OCI-LY7 (cell line): ENCODE data around the gene FAM193A. TPM values are rescaled to one million over a fixed set of nuclear protein-coding genes. Genes with fewer than 3 reads are reported as not detected.
"Not testable (repeated sequence)": the region's sequence is repeated elsewhere in the genome, so short reads cannot be mapped to it uniquely, and the experiment has no call there.

Experiments
- BruUV-seq: library from RNA; stranded (reverse); fragments of 400-500 nt; replicated peaks from 2 replicates; lab custom pipeline; 2021; lab: Mats Ljungman, UMichigan
- CTCF ChIA-PET: fragments of 300-600 bp; sonication (Branson Sonifier 250); formaldehyde crosslinking; loops from one replicate; lab custom pipeline; 2022; ENCODE audit warnings: antibody characterized with exemption; ENCODE audit not compliant: unreplicated experiment; lab: Charles Lee
- POLR2A ChIA-PET: fragments of 300-600 bp; sonication (Branson Sonifier 250); formaldehyde crosslinking; loops from one replicate; lab custom pipeline; 2022; ENCODE audit warnings: antibody characterized with exemption; lab: Charles Lee
- DNase-seq: peaks from one replicate; pipeline ENCODE4 v3.0.0-alpha.2; 2015; ENCODE audit warnings: low spot score
- H2AFZ ChIP-seq: fragments of 200-600 bp; sonication (generic), shearing (Covaris generic); 2 replicates; pipeline ENCODE4 v1.6.1; 2014; ENCODE audit warnings: mild to moderate bottlenecking, antibody characterized with exemption, low read length, moderate library complexity
- H3K27ac ChIP-seq: fragments of 200-600 bp; sonication (generic); 2 replicates; pipeline ENCODE4 v1.5.1; 2014; ENCODE audit warnings: mixed run types, low read depth, mild to moderate bottlenecking, moderate library complexity, low read length, inconsistent platforms; ENCODE audit not compliant: poor library complexity, severe bottlenecking
- H3K36me3 ChIP-seq: fragments of 200-600 bp; sonication (generic); 2 replicates; pipeline ENCODE4 v1.6.1; 2014; ENCODE audit warnings: mild to moderate bottlenecking, antibody characterized with exemption, low read length, moderate library complexity, mixed read lengths; ENCODE audit not compliant: insufficient read depth
- H3K4me1 ChIP-seq: fragments of 200-600 bp; sonication (generic); 2 replicates; pipeline ENCODE4 v1.5.1; 2014; ENCODE audit warnings: mild to moderate bottlenecking, low read length; ENCODE audit not compliant: insufficient read depth, poor library complexity, severe bottlenecking
- H3K4me2 ChIP-seq: fragments of 200-600 bp; sonication (generic); 2 replicates; pipeline ENCODE4 v1.6.1; 2014; ENCODE audit warnings: mild to moderate bottlenecking, low read length
- H3K4me3 ChIP-seq: fragments of 200-600 bp; sonication (generic); 2 replicates; pipeline ENCODE4 v1.5.1; 2014; ENCODE audit warnings: mild to moderate bottlenecking, low read depth, low read length; ENCODE audit not compliant: poor library complexity, severe bottlenecking
- H3K79me2 ChIP-seq: fragments of 200-600 bp; sonication (generic); 2 replicates; pipeline ENCODE4 v1.6.1; 2016; ENCODE audit warnings: low read depth, mild to moderate bottlenecking, low read length, moderate library complexity, mixed read lengths; ENCODE audit not compliant: insufficient read depth
- H3K9me2 ChIP-seq: fragments of 200-600 bp; sonication (generic); 2 replicates; pipeline ENCODE4 v1.6.1; 2016; ENCODE audit warnings: mild to moderate bottlenecking, low read length, mixed read lengths; ENCODE audit not compliant: insufficient read depth
- H3K9me3 ChIP-seq: fragments of 200-600 bp; sonication (generic); 2 replicates; pipeline ENCODE4 v1.6.1; 2014; ENCODE audit warnings: mild to moderate bottlenecking, mixed run types, low read length, mixed read lengths
- H4K20me1 ChIP-seq: fragments of 200-600 bp; sonication (generic); 2 replicates; pipeline ENCODE4 v1.6.1; 2014; ENCODE audit warnings: mild to moderate bottlenecking, antibody characterized with exemption, low read length, moderate library complexity, mixed read lengths; ENCODE audit not compliant: insufficient read depth
- EZH2phosphoT487 ChIP-seq: fragments of 200-600 bp; sonication (generic); IDR thresholded peaks from 2 replicates; pipeline ENCODE4 v1.6.1; 2018; ENCODE audit warnings: low read depth, borderline replicate concordance, mild to moderate bottlenecking, mixed run types, antibody characterized with exemption, low read length, moderate library complexity, mixed read lengths
- intact Hi-C: fragments of 100-400 bp; cut with micrococcal nuclease; formaldehyde crosslinking; loops from one replicate; pipeline ENCODE4 v1.10.0; 2022; ENCODE audit not compliant: unreplicated experiment
- total RNA-seq, 2 experiments: library from RNA; depleted of rRNA in 1 of 2; stranded (reverse); fragments of >200 nt in 1 of 2; shearing (Covaris generic) in 1 of 2; gene quantifications; 2 replicates each; pipeline ENCODE4 v1.2.3, GENCODE V29; 2014 to 2022
- TF ChIP-seq, protein P1 (sequence below): fragments of 200-600 bp; sonication (generic); conservative IDR thresholded peaks from 2 replicates; pipeline ENCODE4 v1.5.1; 2014; ENCODE audit warnings: mild to moderate bottlenecking, antibody characterized with exemption, low read length, moderate library complexity, mixed read lengths

FAM193A gene
- total RNA-seq, 2 experiments from 2014 or later = 17.8 to 36.7 TPM

DNA sequence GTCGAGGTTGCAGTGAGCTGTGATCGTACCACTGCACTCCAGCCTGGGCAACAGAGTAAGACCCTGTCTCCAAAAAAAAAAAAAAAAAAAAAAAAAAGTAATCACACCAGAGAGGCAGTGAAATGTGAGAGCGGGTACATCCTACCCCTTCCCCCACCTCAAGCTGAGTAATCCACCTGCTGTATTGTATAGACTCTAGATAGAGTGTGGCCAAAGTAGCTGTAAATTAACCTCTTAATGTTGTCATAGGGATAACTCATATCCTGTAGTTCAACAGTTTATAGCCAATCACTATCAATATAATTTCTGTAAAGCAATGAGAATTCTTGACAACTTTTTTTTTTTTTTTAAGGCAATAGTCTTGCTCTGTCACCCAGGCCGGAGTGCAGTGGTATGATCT is 188.9 kb downstream of the FAM193A start:
- Histone ChIP-seq H3K4me3 (no peak overlapping the region), H3K4me1 (no peaks in the 10 kb centered on the region), H3K9me2 (no peaks in the 10 kb centered on the region), H3K27ac (no peak overlapping the region), H3K36me3 (peaks cover 14% of the 10 kb centered on the region), H3K4me2 (no peak overlapping the region), H3K79me2 (no peaks in the 10 kb centered on the region), H2AFZ (no peak overlapping the region), H4K20me1 (no peaks in the 10 kb centered on the region), H3K9me3 (no peaks in the 10 kb centered on the region)
- BruUV-seq = no TSS peak
- POLR2A ChIA-PET = interaction anchor here (0.6 to 0.7 kb wide), 2 partner anchors 585 to 1153 kb away, joined by 3 to 5 read pairs; no protein-coding TSS in a partner anchor
- no peak for TF ChIP-seq EZH2phosphoT487
- TF ChIP-seq, protein P1, sequence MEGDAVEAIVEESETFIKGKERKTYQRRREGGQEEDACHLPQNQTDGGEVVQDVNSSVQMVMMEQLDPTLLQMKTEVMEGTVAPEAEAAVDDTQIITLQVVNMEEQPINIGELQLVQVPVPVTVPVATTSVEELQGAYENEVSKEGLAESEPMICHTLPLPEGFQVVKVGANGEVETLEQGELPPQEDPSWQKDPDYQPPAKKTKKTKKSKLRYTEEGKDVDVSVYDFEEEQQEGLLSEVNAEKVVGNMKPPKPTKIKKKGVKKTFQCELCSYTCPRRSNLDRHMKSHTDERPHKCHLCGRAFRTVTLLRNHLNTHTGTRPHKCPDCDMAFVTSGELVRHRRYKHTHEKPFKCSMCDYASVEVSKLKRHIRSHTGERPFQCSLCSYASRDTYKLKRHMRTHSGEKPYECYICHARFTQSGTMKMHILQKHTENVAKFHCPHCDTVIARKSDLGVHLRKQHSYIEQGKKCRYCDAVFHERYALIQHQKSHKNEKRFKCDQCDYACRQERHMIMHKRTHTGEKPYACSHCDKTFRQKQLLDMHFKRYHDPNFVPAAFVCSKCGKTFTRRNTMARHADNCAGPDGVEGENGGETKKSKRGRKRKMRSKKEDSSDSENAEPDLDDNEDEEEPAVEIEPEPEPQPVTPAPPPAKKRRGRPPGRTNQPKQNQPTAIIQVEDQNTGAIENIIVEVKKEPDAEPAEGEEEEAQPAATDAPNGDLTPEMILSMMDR = no peak
- CTCF ChIA-PET = no interaction called here
- no peak for DNase-seq
- intact Hi-C loops = no loop called here

DNA sequence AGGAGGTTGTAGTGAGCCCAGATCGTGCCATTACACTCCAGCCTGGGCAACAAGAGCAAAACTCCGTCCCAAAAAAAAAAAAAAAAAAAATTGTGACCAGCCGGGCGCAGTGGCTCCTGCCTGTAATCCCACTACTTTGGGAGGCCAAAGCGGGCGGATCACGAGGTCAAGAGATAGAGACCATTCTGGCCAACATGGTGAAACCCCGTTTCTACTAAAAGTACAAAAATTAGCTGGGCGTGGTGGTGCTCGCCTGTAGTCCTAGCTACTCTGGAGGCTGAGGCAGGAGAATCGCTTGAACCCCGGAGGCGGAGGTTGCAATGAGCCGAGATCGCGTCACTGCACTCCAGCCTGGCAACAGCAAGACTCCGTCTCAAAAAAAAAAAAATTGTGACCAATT is 190.4 kb downstream of the FAM193A start:
- H3K27ac ChIP-seq, H3K4me2 ChIP-seq, H4K20me1 ChIP-seq, H2AFZ ChIP-seq, H3K9me2 ChIP-seq, DNase-seq, H3K4me1 ChIP-seq, H3K4me3 ChIP-seq, BruUV-seq, H3K9me3 ChIP-seq, CTCF ChIA-PET, intact Hi-C loops, H3K79me2 ChIP-seq: not testable (repeated sequence)
- POLR2A ChIA-PET = interaction anchor here (0.7 to 1.4 kb wide), 4 partner anchors 21 to 1090 kb away, joined by 3 to 5 read pairs (median 4); no protein-coding TSS in a partner anchor
- H3K36me3 ChIP-seq = peaks cover 15% of the 10 kb centered on the region

DNA sequence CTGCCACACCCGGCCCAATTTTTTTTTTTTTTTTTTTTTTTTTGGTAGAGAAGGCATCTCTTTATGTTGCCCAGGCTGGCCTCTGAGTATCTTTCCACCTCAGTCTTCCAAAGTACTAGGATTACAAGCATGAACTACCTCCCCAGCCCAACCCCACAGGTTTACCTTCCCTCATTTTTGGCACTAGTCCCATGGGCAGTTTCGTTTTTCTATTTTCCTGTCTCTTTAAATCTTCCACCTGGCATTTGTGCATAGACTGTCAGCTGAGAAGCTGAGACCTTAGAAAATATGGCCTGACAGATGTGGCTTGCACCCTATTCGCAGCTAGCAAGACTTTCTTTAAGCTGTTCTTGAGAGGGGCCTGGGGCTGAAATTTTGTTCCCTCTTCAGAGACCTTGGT is 191.8 kb downstream of the FAM193A start:
- Histone ChIP-seq H3K36me3 (peaks cover 18% of the 10 kb centered on the region), H2AFZ (no peak overlapping the region), H3K9me2 (no peaks in the 10 kb centered on the region), H3K4me2 (no peak overlapping the region), H3K27ac (no peak overlapping the region), H3K4me3 (no peak overlapping the region), H4K20me1 (no peaks in the 10 kb centered on the region), H3K4me1 (no peaks in the 10 kb centered on the region), H3K79me2 (no peaks in the 10 kb centered on the region), H3K9me3 (no peaks in the 10 kb centered on the region)
- ChIA-PET CTCF (no interaction called here), POLR2A (interaction anchor here (0.6 to 1.4 kb wide), 4 partner anchors 16 to 175 kb away, joined by 3 to 4 read pairs (median 4); no protein-coding TSS in a partner anchor)
- intact Hi-C loops = no loop called here
- TF ChIP-seq EZH2phosphoT487 = no peak
- TF ChIP-seq, protein P1 = no peak
- no peak for DNase-seq
- no TSS peak for BruUV-seq
